Stimulated activated CD8-positive, alpha-beta memory T cell treated with anti-CD3 and anti-CD28 coated beads, Interleukin-12 subunit alpha, Interleukin-12 subunit beta, amount 100 ng/mL, for 24 hours (primary cell): ENCODE data around the gene PRH1.

ENCODE experiments used
- DNase-seq: peaks from one replicate; pipeline ENCODE4 v3.0.0-alpha.2; 2020; ENCODE audit errors: extremely low read depth

PRH1 gene

DNA sequence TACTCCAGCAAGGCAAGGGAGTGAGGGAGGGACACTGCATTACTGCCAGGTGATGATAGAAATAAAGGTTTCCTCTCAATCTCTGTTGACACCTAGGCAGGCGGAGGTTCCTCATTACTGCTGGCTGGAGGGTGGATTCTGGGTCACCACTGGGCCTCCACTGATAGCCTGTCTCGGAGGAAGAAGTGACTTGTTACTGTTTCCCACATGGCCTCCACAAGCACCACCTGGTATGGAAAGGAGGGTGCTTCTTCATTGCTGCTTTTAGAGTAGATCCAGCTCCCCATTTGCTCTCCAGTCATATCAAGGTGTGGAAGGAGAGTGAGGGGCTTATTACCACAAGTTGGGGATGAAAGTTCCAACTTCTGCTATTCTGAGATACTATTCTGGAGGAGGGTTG, 41.2 kb downstream of the PRH1 start:
- no peak for DNase-seq

DNA sequence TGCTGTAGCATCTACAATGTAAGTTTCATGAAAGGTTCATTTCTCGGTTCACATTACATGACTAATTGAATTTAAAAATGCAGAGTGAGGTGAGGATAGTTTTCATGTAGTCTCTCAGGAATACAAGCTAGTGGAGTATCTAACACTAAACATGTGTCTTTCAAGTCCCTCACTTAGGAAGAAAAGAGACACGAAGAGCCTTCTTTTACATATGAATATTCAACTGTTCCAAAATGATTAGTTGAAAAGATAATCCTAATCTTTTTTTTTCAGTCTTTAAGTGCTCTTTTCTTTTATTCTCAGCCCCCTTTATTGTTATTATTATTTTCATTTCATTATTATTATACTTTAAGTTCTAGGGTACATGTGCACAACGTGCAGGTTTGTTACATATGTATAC, 45.6 kb downstream of the PRH1 start:
- no peak for DNase-seq
